Measurements from ENCODE around the gene KCNMA1.
"Not testable (repeated sequence)": the region's sequence is repeated elsewhere in the genome, so short reads cannot be mapped to it uniquely, and the experiment has no call there.

KCNMA1 gene

GRCh38 chr10:77575271-77576006 lies 62.2 kb downstream of the KCNMA1 start:
- DNase-seq (ENCODE audit: low read depth), result no peak
- TF ChIP-seq POLR2A (IDR thresholded peaks at IDR 0.05; ENCODE audit: extremely low read depth, insufficient read length), result no peak
- no peak for TF ChIP-seq MAX (IDR thresholded peaks at IDR 0.05; ENCODE audit: low read depth, low read length)
- TF ChIP-seq MYC (IDR thresholded peaks at IDR 0.05; ENCODE audit: low read depth, low read length), result no peak
- TF ChIP-seq CTCF (IDR thresholded peaks at IDR 0.05; ENCODE audit: low read depth, low read length), result no peak
- no peak overlapping the region for H3K4me3 ChIP-seq (ENCODE audit: low read depth, low read length)

- TF ChIP-seq POLR2A (IDR thresholded peaks at IDR 0.05; ENCODE audit: extremely low read depth, insufficient read length), result no peak
- TF ChIP-seq CTCF (IDR thresholded peaks at IDR 0.05; ENCODE audit: low read depth, low read length), result peak; percentile 22
- no peak overlapping the region for H3K4me3 ChIP-seq (ENCODE audit: low read depth, low read length)
- peak; percentile 27 for DNase-seq (ENCODE audit: low read depth)
These were observed 63.2 kb downstream of the KCNMA1 start for GRCh38 chr10:77574438-77574837.

GRCh38 chr10:77572520-77572919 lies 65.1 kb downstream of the KCNMA1 start:
- DNase-seq (ENCODE audit: low read depth); H3K4me3 ChIP-seq (ENCODE audit: low read depth, low read length): not testable (repeated sequence)

- no peak for DNase-seq (ENCODE audit: low read depth)
- H3K4me3 ChIP-seq (ENCODE audit: low read depth, low read length), result no peak overlapping the region
- TF ChIP-seq POLR2A (IDR thresholded peaks at IDR 0.05; ENCODE audit: extremely low read depth, insufficient read length) (no peak), MAX (IDR thresholded peaks at IDR 0.05; ENCODE audit: low read depth, low read length) (no peak)
These were observed 66.1 kb downstream of the KCNMA1 start for GRCh38 chr10:77571490-77571889.

GRCh38 chr10:77566914-77567566 lies 70.6 kb downstream of the KCNMA1 start:
- TF ChIP-seq MAX (IDR thresholded peaks at IDR 0.05; ENCODE audit: low read depth, low read length) (no peak), MYC (IDR thresholded peaks at IDR 0.05; ENCODE audit: low read depth, low read length) (no peak), CTCF (IDR thresholded peaks at IDR 0.05; ENCODE audit: low read depth, low read length) (no peak), POLR2A (IDR thresholded peaks at IDR 0.05; ENCODE audit: extremely low read depth, insufficient read length) (no peak)
- no peak for DNase-seq (ENCODE audit: low read depth)

GRCh38 chr10:77566236-77566635 lies 71.4 kb downstream of the KCNMA1 start:
- DNase-seq (ENCODE audit: low read depth), result no peak
- TF ChIP-seq MYC (IDR thresholded peaks at IDR 0.05; ENCODE audit: low read depth, low read length) (no peak), MAX (IDR thresholded peaks at IDR 0.05; ENCODE audit: low read depth, low read length) (no peak), CTCF (IDR thresholded peaks at IDR 0.05; ENCODE audit: low read depth, low read length) (no peak), POLR2A (IDR thresholded peaks at IDR 0.05; ENCODE audit: extremely low read depth, insufficient read length) (no peak)
- H3K4me3 ChIP-seq (ENCODE audit: low read depth, low read length), result no peak overlapping the region

More at GRCh38 chr10:77566914-77567566, 70.6 kb downstream of the KCNMA1 start:
- H3K4me3 ChIP-seq (ENCODE audit: low read depth, low read length), result no peak overlapping the region

Measured in NB4 (cell line).